Endothelial cell of umbilical vein (primary cell): Measurements from ENCODE around the gene HECTD4. TPM values are rescaled to one million over a fixed set of nuclear protein-coding genes. Genes with fewer than 3 reads are reported as not detected.

Experiments used
- BruUV-seq: library from RNA; stranded (reverse); fragments of 400-500 nt; replicated peaks from 2 replicates; lab custom pipeline; 2021; lab: Mats Ljungman, UMichigan
- CTCF ChIA-PET: fragments of 300-600, 350-600 bp; sonication (Branson Sonifier 250); formaldehyde crosslinking; loops from one replicate; lab custom pipeline; 2021; ENCODE audit warnings: antibody characterized with exemption, inconsistent platforms; lab: Charles Lee
- POLR2A ChIA-PET: fragments of 300-600, 350-600 bp; sonication (Branson Sonifier 250); formaldehyde crosslinking; loops from one replicate; lab custom pipeline; 2021; ENCODE audit warnings: antibody characterized with exemption, inconsistent platforms; lab: Charles Lee
- DNase-seq: peaks from one replicate; pipeline ENCODE4 v3.0.0-alpha.2; 2011; ENCODE audit warnings: low read depth, low spot score
- FAIRE-seq: peaks from 2 replicates; lab custom pipeline; 2011; peaks lifted over from hg19 to GRCh38; lab: Jason Lieb, UNC
- H2AFZ ChIP-seq: 2 replicates; pipeline ENCODE4 v1.6.0; 2012; ENCODE audit warnings: low read depth, low read length, control low read depth, inconsistent platforms
- H3K27ac ChIP-seq: 2 replicates; pipeline ENCODE4 v1.5.1; 2011; ENCODE audit warnings: low read depth, mild to moderate bottlenecking, control low read depth, low read length, moderate library complexity; ENCODE audit not compliant: insufficient read depth
- H3K27me3 ChIP-seq, 2 experiments: 2 replicates each; pipeline versions ENCODE4 v1.6.0 to v1.6.1; 2011; ENCODE audit warnings: low read length in 2 of 2, mixed read lengths in 1 of 2; ENCODE audit not compliant: control insufficient read depth in 2 of 2, insufficient read depth in 2 of 2
- H3K36me3 ChIP-seq, 2 experiments: 2 replicates in 1 of 2; 3 replicates in 1 of 2; pipeline ENCODE4 v1.5.1; 2011; ENCODE audit warnings: low read length in 2 of 2, mild to moderate bottlenecking in 1 of 2, moderate library complexity in 1 of 2; ENCODE audit not compliant: control insufficient read depth in 2 of 2, insufficient read depth in 2 of 2; ENCODE audit errors: extremely low read depth in 1 of 2
- H3K4me1 ChIP-seq: 3 replicates; pipeline ENCODE4 v1.5.1; 2011; ENCODE audit warnings: mild to moderate bottlenecking, low read length; ENCODE audit not compliant: control insufficient read depth, insufficient read depth; ENCODE audit errors: extremely low read depth
- H3K4me2 ChIP-seq: 2 replicates; pipeline ENCODE4 v1.6.1; 2011; ENCODE audit warnings: low read length, control low read depth, mixed read lengths; ENCODE audit not compliant: insufficient read depth
- H3K4me3 ChIP-seq, 3 experiments: fragments of 200-600 bp in 1 of 3; sonication (generic), shearing (Covaris generic) in 1 of 3; replicated peaks in 1 of 3; 2 replicates each; pipeline ENCODE4 v1.5.1; 2011 to 2016; ENCODE audit warnings: control low read depth in 3 of 3, low read length in 3 of 3, mild to moderate bottlenecking in 2 of 3, inconsistent platforms in 1 of 3, low read depth in 1 of 3, moderate library complexity in 1 of 3; ENCODE audit not compliant: insufficient read depth in 1 of 3
- H3K79me2 ChIP-seq: 2 replicates; pipeline ENCODE4 v1.6.0; 2012; ENCODE audit warnings: low read length, inconsistent platforms; ENCODE audit not compliant: control insufficient read depth, insufficient read depth
- H3K9ac ChIP-seq: replicated peaks from 2 replicates; pipeline ENCODE3; 2011; ENCODE audit warnings: low read length, control low read depth; ENCODE audit not compliant: insufficient read depth; ENCODE audit errors: extremely low read depth
- H3K9me1 ChIP-seq: replicated peaks from 3 replicates; pipeline ENCODE4 v1.6.0; 2011; ENCODE audit warnings: mild to moderate bottlenecking, low read length; ENCODE audit not compliant: control insufficient read depth, insufficient read depth; ENCODE audit errors: extremely low read depth
- H3K9me3 ChIP-seq: replicated peaks from 2 replicates; pipeline ENCODE4 v1.5.1; 2012; ENCODE audit warnings: low read length, inconsistent platforms; ENCODE audit not compliant: control insufficient read depth, insufficient read depth
- H4K20me1 ChIP-seq: replicated peaks from 2 replicates; pipeline ENCODE3; 2011; ENCODE audit warnings: mild to moderate bottlenecking, low read length; ENCODE audit not compliant: control insufficient read depth, insufficient read depth; ENCODE audit errors: extremely low read depth
- EZH2 ChIP-seq: IDR thresholded peaks from 2 replicates; pipeline ENCODE4 v1.6.1; 2012; ENCODE audit warnings: borderline replicate concordance, low read depth, mild to moderate bottlenecking, moderate library complexity, low read length, inconsistent platforms; ENCODE audit not compliant: severe bottlenecking
- FOS ChIP-seq: IDR thresholded peaks from 2 replicates; pipeline ENCODE4 v1.6.1; 2011; ENCODE audit warnings: mild to moderate bottlenecking, low read length, moderate library complexity, borderline replicate concordance; ENCODE audit not compliant: insufficient read depth
- GATA2 ChIP-seq: IDR thresholded peaks from 2 replicates; pipeline ENCODE4 v1.7.0; 2011; ENCODE audit warnings: low read depth, mild to moderate bottlenecking, moderate library complexity, mixed read lengths, low read length; ENCODE audit not compliant: insufficient read length, insufficient read depth
- JUN ChIP-seq: IDR thresholded peaks from 2 replicates; pipeline ENCODE4 v1.6.1; 2011; ENCODE audit warnings: borderline replicate concordance, low read depth; ENCODE audit not compliant: insufficient read length, insufficient read depth
- MYC ChIP-seq: IDR thresholded peaks from one replicate; pipeline ENCODE4 v1.6.1; 2011; ENCODE audit warnings: mild to moderate bottlenecking, low read depth, low read length
- POLR2A ChIP-seq: IDR thresholded peaks from 2 replicates; pipeline ENCODE4 v1.6.1; 2012; ENCODE audit warnings: low read depth, mild to moderate bottlenecking, control low read depth, low read length
- POLR2AphosphoS5 ChIP-seq: IDR thresholded peaks from 2 replicates; pipeline ENCODE4 v1.6.1; 2012; ENCODE audit warnings: low read depth, mild to moderate bottlenecking, control low read depth, low read length, moderate library complexity; ENCODE audit not compliant: insufficient read depth
- dilution Hi-C: fragments of 300-500 bp; cut with MboI; formaldehyde crosslinking; loops from one replicate; pipeline ENCODE4 v1.15.0; 2019; ENCODE audit warnings: low sequenced_read_pairs; ENCODE audit not compliant: extremely low pct_ligation_motif_present
- intact Hi-C: fragments of 100-400 bp; cut with micrococcal nuclease; formaldehyde crosslinking; loops from one replicate; pipeline ENCODE4 v1.10.0; 2022
- polyA plus RNA-seq, 4 experiments: library from polyadenylated mRNA; depleted of rRNA in 3 of 4; stranded (reverse) in 3 of 4; unstranded in 1 of 4; fragments of >200 nt; gene quantifications; 2 replicates each; pipeline versions ENCODE4 v1.2.1 to v1.2.3, GENCODE V29; 2011 to 2012; ENCODE audit warnings: missing spikeins in 1 of 4
- total RNA-seq: library from RNA; stranded (reverse); gene quantifications from 2 replicates; pipeline ENCODE4 v1.2.3, GENCODE V29; 2021
- TF ChIP-seq, protein P1 (sequence below): IDR thresholded peaks from 2 replicates; pipeline ENCODE4 v1.6.1; 2011; ENCODE audit not compliant: insufficient read depth, insufficient read length
- TF ChIP-seq, protein P2 (sequence below), 2 donors: IDR thresholded peaks; 1 replicate in 1 of 2; 2 replicates in 1 of 2; pipeline ENCODE4 v1.5.1; 2011; ENCODE audit warnings: low read length in 2 of 2, mild to moderate bottlenecking in 2 of 2, moderate library complexity in 2 of 2, control low read depth in 1 of 2, inconsistent platforms in 1 of 2, low read depth in 1 of 2; ENCODE audit not compliant: insufficient read depth in 1 of 2; ENCODE audit errors: extremely low read depth in 1 of 2

HECTD4 gene
- total and polyA plus RNA-seq, 2 donors (not counting 3 experiments of a cell fraction or from before 2014, with no cell fraction given), result 9.7 to 47.7 TPM

DNA sequence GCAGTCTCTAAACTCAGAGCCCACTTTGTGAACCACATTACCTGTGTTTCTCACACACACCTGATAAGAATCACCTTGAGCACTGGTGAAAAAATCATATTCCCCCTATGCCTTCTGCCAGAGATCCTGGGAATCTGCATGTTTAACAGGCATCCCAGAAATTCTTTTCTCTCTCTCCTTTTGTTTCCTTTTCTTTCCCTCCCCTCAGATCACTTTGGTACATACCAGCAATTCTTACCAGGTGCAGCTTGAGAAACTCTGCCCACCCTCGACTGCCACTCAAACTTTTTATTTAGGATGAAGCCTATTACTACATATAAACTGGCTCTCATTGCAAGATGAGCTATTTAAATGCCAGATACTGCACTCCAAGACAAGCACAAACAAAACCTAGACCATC, 36.0 kb downstream of the HECTD4 start:
- POLR2A ChIA-PET, result no interaction called here
- Histone ChIP-seq H3K27me3 (no peaks in the 10 kb centered on the region), H3K9me1 (no peaks in the 10 kb centered on the region), H3K4me2 (no peak overlapping the region), H3K9ac (no peak overlapping the region), H3K4me1 (no peaks in the 10 kb centered on the region), H2AFZ (no peak overlapping the region), H3K27ac (no peak overlapping the region), H4K20me1 (peaks cover 3% of the 10 kb centered on the region), H3K4me3 (no peak overlapping the region), H3K36me3 (no peaks in the 10 kb centered on the region), H3K9me3 (no peaks in the 10 kb centered on the region), H3K79me2 (peaks cover 12% of the 10 kb centered on the region)
- DNase-seq (no peak), FAIRE-seq (no peak)
- intact Hi-C loops, result no loop called here
- no peak for TF ChIP-seq MYC
- no peak for TF ChIP-seq EZH2
- TF ChIP-seq, protein P1, sequence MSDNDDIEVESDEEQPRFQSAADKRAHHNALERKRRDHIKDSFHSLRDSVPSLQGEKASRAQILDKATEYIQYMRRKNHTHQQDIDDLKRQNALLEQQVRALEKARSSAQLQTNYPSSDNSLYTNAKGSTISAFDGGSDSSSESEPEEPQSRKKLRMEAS, result no peak
- no peak for TF ChIP-seq POLR2A
- TF ChIP-seq POLR2AphosphoS5, result no peak
- BruUV-seq, result no TSS peak
- dilution Hi-C loops, result no loop called here
- CTCF ChIA-PET, result interaction anchor here (0.9 to 1.6 kb wide), 2 partner anchors 11 to 36 kb away, joined by 3 read pairs; no protein-coding TSS in a partner anchor

DNA sequence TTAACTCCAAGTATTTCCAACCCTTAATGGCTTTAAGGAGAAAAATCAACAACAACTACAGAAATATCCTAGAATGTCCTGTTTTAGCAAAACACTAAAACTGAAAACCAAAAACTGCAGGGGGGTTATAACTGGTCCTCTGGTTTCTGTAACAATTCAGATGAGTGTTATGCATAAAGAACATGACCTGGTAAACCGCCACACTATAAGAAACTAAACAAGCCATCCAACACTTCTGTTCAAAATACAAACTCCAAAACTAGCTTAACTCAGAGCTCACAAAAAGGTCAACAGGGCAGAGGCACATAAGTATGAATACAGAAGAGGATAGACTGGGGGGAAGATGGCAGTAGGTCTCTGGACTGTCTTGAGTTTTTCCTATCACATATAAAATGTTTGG, 38.0 kb downstream of the HECTD4 start:
- no peak for DNase-seq
- dilution Hi-C loops (no loop called here), intact Hi-C loops (no loop called here)
- Histone ChIP-seq H3K9ac (no peak overlapping the region), H3K4me3 (no peak overlapping the region), H2AFZ (no peak overlapping the region), H3K27me3 (no peaks in the 10 kb centered on the region), H4K20me1 (no peaks in the 10 kb centered on the region), H3K4me2 (no peak overlapping the region), H3K79me2 (peaks cover 14% of the 10 kb centered on the region), H3K36me3 (no peaks in the 10 kb centered on the region), H3K27ac (no peak overlapping the region), H3K9me3 (no peaks in the 10 kb centered on the region), H3K9me1 (no peaks in the 10 kb centered on the region), H3K4me1 (no peaks in the 10 kb centered on the region)
- no TSS peak for BruUV-seq
- ChIA-PET POLR2A (no interaction called here), CTCF (no interaction called here)
- FAIRE-seq, result no peak
- TF ChIP-seq JUN (no peak), POLR2AphosphoS5 (no peak), MYC (no peak), EZH2 (no peak), GATA2 (no peak), FOS (no peak), POLR2A (no peak)
- TF ChIP-seq, protein P2, sequence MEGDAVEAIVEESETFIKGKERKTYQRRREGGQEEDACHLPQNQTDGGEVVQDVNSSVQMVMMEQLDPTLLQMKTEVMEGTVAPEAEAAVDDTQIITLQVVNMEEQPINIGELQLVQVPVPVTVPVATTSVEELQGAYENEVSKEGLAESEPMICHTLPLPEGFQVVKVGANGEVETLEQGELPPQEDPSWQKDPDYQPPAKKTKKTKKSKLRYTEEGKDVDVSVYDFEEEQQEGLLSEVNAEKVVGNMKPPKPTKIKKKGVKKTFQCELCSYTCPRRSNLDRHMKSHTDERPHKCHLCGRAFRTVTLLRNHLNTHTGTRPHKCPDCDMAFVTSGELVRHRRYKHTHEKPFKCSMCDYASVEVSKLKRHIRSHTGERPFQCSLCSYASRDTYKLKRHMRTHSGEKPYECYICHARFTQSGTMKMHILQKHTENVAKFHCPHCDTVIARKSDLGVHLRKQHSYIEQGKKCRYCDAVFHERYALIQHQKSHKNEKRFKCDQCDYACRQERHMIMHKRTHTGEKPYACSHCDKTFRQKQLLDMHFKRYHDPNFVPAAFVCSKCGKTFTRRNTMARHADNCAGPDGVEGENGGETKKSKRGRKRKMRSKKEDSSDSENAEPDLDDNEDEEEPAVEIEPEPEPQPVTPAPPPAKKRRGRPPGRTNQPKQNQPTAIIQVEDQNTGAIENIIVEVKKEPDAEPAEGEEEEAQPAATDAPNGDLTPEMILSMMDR (IDR thresholded peaks at IDR 0.05; ENCODE audit: extremely low read depth in 1 of 2, insufficient read depth in 1 of 2, low read depth in 1 of 2, low read length in 2 of 2), result no peak
- TF ChIP-seq, protein P1, result no peak
